Upper lobe of left lung (tissue), 6 donors: Measurements from ENCODE around the gene ZNF366. TPM values are rescaled to one million over a fixed set of nuclear protein-coding genes. Genes with fewer than 3 reads are reported as not detected.
A peak's percentile ranks its signal among the peaks of the same experiment; 100 is the strongest.

Experiments
- ATAC-seq, 2 donors: fragments of 200-7000 bp; cut with Tn5 transposase; one replicate each; pipeline ENCODE4 v1.9.1; 2022; ENCODE audit warnings: mild to moderate bottlenecking in 2 of 2, moderate library complexity in 2 of 2; ENCODE audit not compliant: low FRiP score in 2 of 2
- DNase-seq, 2 donors: peaks; one replicate each; pipeline ENCODE4 v3.0.0-alpha.2; 2019 to 2020
- H3K27ac ChIP-seq, 4 donors: fragments of 200-600 bp; sonication (generic); one replicate each; pipeline ENCODE4 v1.5.1; 2016 to 2019
- H3K27me3 ChIP-seq, 4 donors: fragments of 200-600 bp; sonication (generic); one replicate each; pipeline ENCODE4 v1.5.1; 2017 to 2019
- H3K36me3 ChIP-seq, 4 donors: fragments of 200-600 bp; sonication (generic); one replicate each; pipeline ENCODE4 v1.5.1; 2016 to 2019
- H3K4me1 ChIP-seq, 4 donors: fragments of 200-600 bp; sonication (generic); one replicate each; pipeline ENCODE4 v1.5.1; 2018 to 2019
- H3K4me3 ChIP-seq, 4 donors: fragments of 200-600 bp; sonication (generic); one replicate each; pipeline ENCODE4 v1.5.1; 2017 to 2019; ENCODE audit warnings: mild to moderate bottlenecking in 2 of 4, moderate library complexity in 1 of 4
- H3K9me3 ChIP-seq, 4 donors: fragments of 200-600 bp; sonication (generic); one replicate each; pipeline ENCODE4 v1.5.1; 2018 to 2019
- EP300 ChIP-seq, 4 donors: sonication (generic); formaldehyde crosslinking; IDR thresholded peaks; one replicate each; pipeline ENCODE4 v1.5.1; 2017; ENCODE audit warnings: antibody characterized with exemption in 4 of 4, control low read depth in 2 of 4
- POLR2A ChIP-seq, 4 donors: fragments of 450-650 bp; IDR thresholded peaks; one replicate each; pipeline ENCODE4 v1.5.1; 2016 to 2017; ENCODE audit warnings: antibody characterized with exemption in 4 of 4, mild to moderate bottlenecking in 2 of 4
- POLR2AphosphoS5 ChIP-seq, 2 donors: sonication (generic); formaldehyde crosslinking; IDR thresholded peaks; one replicate each; pipeline ENCODE4 v1.5.1; 2017; ENCODE audit warnings: antibody characterized with exemption in 2 of 2
- WGBS, 2 donors: methylation state at CpG; one replicate each; pipeline ENCODE4 v1.1.5; 2017 to 2018; 5-methylcytosine and 5-hydroxymethylcytosine counted together
- total RNA-seq, 6 donors: library from RNA; depleted of rRNA in 4 of 6; stranded (reverse); fragments of >200 nt in 4 of 6; gene quantifications; one replicate each; pipeline versions ENCODE4 v1.1.0 to v1.2.1, GENCODE V29; 2016 to 2021
- TF ChIP-seq, protein P1 (sequence below), 6 experiments: fragments of 450-650 bp in 4 of 6; fragments of 200-600 bp in 2 of 6; sonication (generic) in 2 of 6; IDR thresholded peaks; one replicate each; pipeline ENCODE4 v1.5.1; 2016 to 2019; ENCODE audit warnings: antibody characterized with exemption in 6 of 6
- donor health status: DM: no; HTN: no; CAD: no; lungs with moderate emphysema.
- donor health status: DM: no; HTN: yes; CAD: no; lungs with severe emphysema.

ZNF366 gene
- total RNA-seq, 6 donors from 2014 or later: 3.1 to 12.4 (median 6.3) TPM

- DNase-seq (no peak), ATAC-seq (no peak)
- H3K36me3 ChIP-seq: peaks cover 0 to 17% (median 6%) of the 10 kb centered on the region in 4 donors
- 82 to 93% methylated on average over 4 of the region's 4 CpGs for WGBS, 2 donors
- peaks cover 2 to 5% (median 3%) of the 10 kb centered on the region in 4 donors for H3K4me1 ChIP-seq
- H3K27ac ChIP-seq: peak overlapping the region in 1 of 4 donors; percentile 32
- TF ChIP-seq, protein P1, sequence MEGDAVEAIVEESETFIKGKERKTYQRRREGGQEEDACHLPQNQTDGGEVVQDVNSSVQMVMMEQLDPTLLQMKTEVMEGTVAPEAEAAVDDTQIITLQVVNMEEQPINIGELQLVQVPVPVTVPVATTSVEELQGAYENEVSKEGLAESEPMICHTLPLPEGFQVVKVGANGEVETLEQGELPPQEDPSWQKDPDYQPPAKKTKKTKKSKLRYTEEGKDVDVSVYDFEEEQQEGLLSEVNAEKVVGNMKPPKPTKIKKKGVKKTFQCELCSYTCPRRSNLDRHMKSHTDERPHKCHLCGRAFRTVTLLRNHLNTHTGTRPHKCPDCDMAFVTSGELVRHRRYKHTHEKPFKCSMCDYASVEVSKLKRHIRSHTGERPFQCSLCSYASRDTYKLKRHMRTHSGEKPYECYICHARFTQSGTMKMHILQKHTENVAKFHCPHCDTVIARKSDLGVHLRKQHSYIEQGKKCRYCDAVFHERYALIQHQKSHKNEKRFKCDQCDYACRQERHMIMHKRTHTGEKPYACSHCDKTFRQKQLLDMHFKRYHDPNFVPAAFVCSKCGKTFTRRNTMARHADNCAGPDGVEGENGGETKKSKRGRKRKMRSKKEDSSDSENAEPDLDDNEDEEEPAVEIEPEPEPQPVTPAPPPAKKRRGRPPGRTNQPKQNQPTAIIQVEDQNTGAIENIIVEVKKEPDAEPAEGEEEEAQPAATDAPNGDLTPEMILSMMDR (IDR thresholded peaks at IDR 0.05): no peak
- TF ChIP-seq POLR2A (IDR thresholded peaks at IDR 0.05) (no peak), EP300 (IDR thresholded peaks at IDR 0.05) (no peak), POLR2AphosphoS5 (IDR thresholded peaks at IDR 0.05) (no peak)
- no peaks in the 10 kb centered on the region for H3K27me3 ChIP-seq
- H3K4me3 ChIP-seq: no peak overlapping the region
- no peaks in the 10 kb centered on the region for H3K9me3 ChIP-seq
Observed at GRCh38 chr5:72439192-72439591, 68.0 kb downstream of the ZNF366 start.

DNA sequence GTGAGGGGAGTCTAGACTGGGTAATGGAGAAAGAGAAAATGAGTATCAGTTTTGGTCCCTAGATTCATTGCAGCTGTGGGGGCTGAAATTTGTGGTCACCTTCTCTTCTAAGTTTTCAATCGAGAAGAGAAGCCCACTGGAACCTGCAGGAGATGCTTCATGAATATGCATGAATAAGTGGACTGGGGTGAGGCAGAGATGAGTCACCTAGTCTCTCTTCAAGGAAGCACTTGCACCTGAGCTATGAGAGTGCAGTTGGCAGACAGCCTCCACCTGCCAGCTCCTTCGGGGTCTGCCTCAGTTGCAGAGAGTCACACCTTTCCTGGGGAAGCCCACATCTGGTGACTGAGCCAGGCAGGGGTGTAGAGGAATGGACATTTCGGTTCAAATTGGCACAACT is 69.1 kb downstream of the ZNF366 start:
- Histone ChIP-seq H3K27me3 (no peaks in the 10 kb centered on the region), H3K4me1 (peaks cover 9 to 13% (median 13%) of the 10 kb centered on the region in 4 donors), H3K27ac (no peak overlapping the region), H3K36me3 (peaks cover 0 to 9% (median 4%) of the 10 kb centered on the region in 4 donors), H3K9me3 (no peaks in the 10 kb centered on the region), H3K4me3 (no peak overlapping the region)
- no peak for TF ChIP-seq POLR2AphosphoS5 (IDR thresholded peaks at IDR 0.05)
- no peak for TF ChIP-seq EP300 (IDR thresholded peaks at IDR 0.05)
- no peak for TF ChIP-seq POLR2A (IDR thresholded peaks at IDR 0.05)
- TF ChIP-seq, protein P1 (IDR thresholded peaks at IDR 0.05): no peak
- no peak for DNase-seq
- ATAC-seq: no peak
- 96 to 100% methylated on average over 3 of the region's 3 CpGs for WGBS, 2 donors

- Histone ChIP-seq H3K4me1 (peaks cover 9 to 20% (median 16%) of the 10 kb centered on the region in 4 donors), H3K9me3 (no peaks in the 10 kb centered on the region), H3K4me3 (no peak overlapping the region), H3K36me3 (peaks cover 0 to 4% (median 0%) of the 10 kb centered on the region in 4 donors), H3K27me3 (no peaks in the 10 kb centered on the region), H3K27ac (no peak overlapping the region)
- DNase-seq: no peak
- TF ChIP-seq POLR2AphosphoS5 (IDR thresholded peaks at IDR 0.05) (no peak), EP300 (IDR thresholded peaks at IDR 0.05) (no peak), POLR2A (IDR thresholded peaks at IDR 0.05) (no peak)
- WGBS, 2 donors: 87 to 94% methylated on average over 3 of the region's 3 CpGs
- ATAC-seq: no peak
Observed at GRCh38 chr5:72436796-72437471, 70.3 kb downstream of the ZNF366 start.

DNA sequence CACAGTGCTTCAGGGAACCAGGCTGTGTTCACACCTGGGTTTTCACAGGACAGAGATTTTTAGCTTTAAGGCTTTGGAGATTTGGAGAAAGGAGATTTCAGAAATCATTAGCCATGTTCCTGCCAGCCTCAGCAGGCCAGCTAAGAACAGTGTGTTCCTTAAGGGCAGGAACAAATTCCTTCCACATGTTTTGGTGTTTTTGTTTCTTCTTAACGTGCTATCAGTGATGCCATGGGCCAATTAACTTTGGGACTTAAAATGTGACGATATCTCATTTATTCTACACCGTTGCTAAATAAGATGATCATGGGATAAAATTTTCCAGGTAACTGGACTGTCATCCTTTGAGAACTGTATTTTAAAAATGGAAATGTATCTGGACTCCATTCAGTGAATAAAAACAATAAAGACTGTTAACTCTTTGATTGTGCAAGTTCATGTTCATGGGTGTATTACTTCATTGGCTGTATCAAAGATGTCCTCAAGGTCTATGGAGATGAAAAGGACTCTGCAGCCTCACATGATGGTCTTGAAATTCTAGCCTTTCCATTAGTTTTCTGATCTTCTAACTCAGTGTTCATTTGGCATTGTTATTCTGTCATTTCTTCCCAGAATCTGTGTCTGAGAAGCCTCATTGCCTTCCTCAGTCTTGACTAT is 72.3 kb downstream of the ZNF366 start:
- Histone ChIP-seq H3K4me1 (peaks cover 9 to 20% (median 16%) of the 10 kb centered on the region in 4 donors), H3K4me3 (no peak overlapping the region), H3K9me3 (no peaks in the 10 kb centered on the region), H3K36me3 (no peaks in the 10 kb centered on the region), H3K27ac (peak overlapping the region in 2 of 4 donors; percentile 2 to 5), H3K27me3 (no peaks in the 10 kb centered on the region)
- 72 to 84% methylated on average over 3 of the region's 3 CpGs for WGBS, 2 donors
- peak in 1 of 4 donors; percentile 8 for TF ChIP-seq EP300 (IDR thresholded peaks at IDR 0.05)
- TF ChIP-seq, protein P1 (IDR thresholded peaks at IDR 0.05): no peak
- DNase-seq (no peak), ATAC-seq (peak in 1 of 2 donors; percentile 48)

DNA sequence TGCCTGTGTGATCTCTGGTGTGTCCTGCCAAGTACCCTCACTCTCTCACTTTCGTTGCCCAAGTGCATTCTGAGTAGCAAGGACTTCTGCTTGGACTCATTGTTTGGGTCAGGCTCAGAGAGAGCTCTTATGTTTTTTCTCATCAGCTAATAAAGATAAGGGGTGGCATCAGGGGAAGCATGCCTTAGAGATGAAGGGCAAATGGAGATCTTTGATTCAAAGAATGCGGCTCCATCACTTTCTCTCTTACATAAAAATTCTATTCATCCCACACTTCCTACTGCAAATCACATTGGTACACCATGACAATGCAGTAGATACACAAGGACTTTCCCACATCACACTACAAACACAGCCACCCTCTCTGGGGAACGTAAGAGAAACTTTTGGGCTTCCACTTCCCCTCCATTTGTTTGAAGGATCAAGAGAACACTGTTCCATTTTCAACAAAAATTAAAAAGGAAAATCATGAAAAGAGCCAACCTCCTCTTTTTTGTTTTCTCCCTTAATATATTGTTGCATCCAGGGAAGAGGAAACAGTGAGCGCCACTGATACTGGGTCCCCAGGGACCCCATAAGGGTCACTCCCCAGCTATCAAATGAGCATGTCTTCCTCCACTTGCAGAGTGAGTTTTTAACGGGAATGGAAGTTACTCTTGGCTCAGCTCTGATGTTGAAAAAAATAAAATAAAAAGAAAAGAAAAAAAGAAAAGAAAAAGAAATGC is 73.0 kb downstream of the ZNF366 start:
- H3K27me3 ChIP-seq: no peaks in the 10 kb centered on the region
- peaks cover 9 to 20% (median 16%) of the 10 kb centered on the region in 4 donors for H3K4me1 ChIP-seq
- H3K4me3 ChIP-seq: no peak overlapping the region
- DNase-seq (no peak), ATAC-seq (no peak)
- no peaks in the 10 kb centered on the region for H3K36me3 ChIP-seq
- H3K9me3 ChIP-seq: no peaks in the 10 kb centered on the region
- H3K27ac ChIP-seq: peak overlapping the region in 3 of 4 donors; percentile 5 to 58 (median 55)
- 67 to 69% methylated on average over 5 of the region's 5 CpGs for WGBS, 2 donors
- no peak for TF ChIP-seq POLR2AphosphoS5 (IDR thresholded peaks at IDR 0.05)
- no peak for TF ChIP-seq POLR2A (IDR thresholded peaks at IDR 0.05)
- no peak for TF ChIP-seq EP300 (IDR thresholded peaks at IDR 0.05)
- TF ChIP-seq, protein P1 (IDR thresholded peaks at IDR 0.05): no peak
